HEK293 (cell line): ENCODE results near the gene LEFTY1.

Source experiments
- CTCF ChIA-PET: fragments of 350-600 bp; formaldehyde crosslinking; extraction: SDS; loops from one replicate; lab custom pipeline; 2021; ENCODE audit warnings: antibody characterized with exemption; lab: Yijun Ruan, JAX
- POLR2A ChIA-PET: fragments of 300-600 bp; formaldehyde crosslinking; extraction: SDS; loops from one replicate; lab custom pipeline; 2020; ENCODE audit warnings: antibody characterized with exemption, inconsistent platforms; lab: Yijun Ruan, JAX
- H3K27ac ChIP-seq: fragments of 200-500 bp; sonication (Bioruptor generic); 2 replicates; pipeline ENCODE4 v1.5.1; 2014; ENCODE audit warnings: low read depth, low read length, control low read depth, inconsistent platforms; ENCODE audit errors: extremely low read depth
- H3K36me3 ChIP-seq, 2 experiments: fragments of 200-500 bp in 1 of 2; sonication (Bioruptor generic) in 1 of 2; 1 replicate in 1 of 2; 2 replicates in 1 of 2; pipeline ENCODE4 v1.5.1; 2014 to 2017; ENCODE audit warnings: inconsistent platforms in 2 of 2, low read length in 2 of 2; ENCODE audit not compliant: control insufficient read depth in 2 of 2, insufficient read depth in 1 of 2
- H3K4me1 ChIP-seq: fragments of 200-500 bp; sonication (Bioruptor generic); 2 replicates; pipeline ENCODE4 v1.5.1; 2014; ENCODE audit warnings: mild to moderate bottlenecking, low read length, inconsistent platforms; ENCODE audit not compliant: control insufficient read depth, insufficient read depth
- H3K4me3 ChIP-seq: 2 replicates; pipeline ENCODE4 v1.5.1; 2011; ENCODE audit warnings: low read depth, mild to moderate bottlenecking, control low read depth, low read length, moderate library complexity
- H3K9me3 ChIP-seq: fragments of 200-500 bp; sonication (Bioruptor generic); 2 replicates; pipeline ENCODE4 v1.5.1; 2014; ENCODE audit warnings: low read depth, low read length, inconsistent platforms; ENCODE audit not compliant: control insufficient read depth, insufficient read depth
- GLIS2 ChIP-seq: fragments of 450-650 bp; formaldehyde crosslinking; IDR thresholded peaks from 2 replicates; pipeline ENCODE4 v1.5.1; 2016; ENCODE audit warnings: missing biosample characterization, missing genetic modification characterization
- INSM2 ChIP-seq: fragments of 450-650 bp; formaldehyde crosslinking; IDR thresholded peaks from 2 replicates; pipeline ENCODE4 v1.5.1; 2016; ENCODE audit warnings: missing biosample characterization, missing genetic modification characterization
- SALL2 ChIP-seq: fragments of 450-650 bp; formaldehyde crosslinking; IDR thresholded peaks from 2 replicates; pipeline ENCODE4 v1.5.0; 2017; ENCODE audit warnings: missing biosample characterization, mild to moderate bottlenecking, missing genetic modification characterization, borderline replicate concordance
- SCRT2 ChIP-seq: fragments of 450-650 bp; formaldehyde crosslinking; IDR thresholded peaks from 2 replicates; pipeline ENCODE4 v1.5.1; 2016; ENCODE audit warnings: missing biosample characterization, missing genetic modification characterization
- SP7 ChIP-seq: fragments of 450-650 bp; formaldehyde crosslinking; IDR thresholded peaks from 2 replicates; pipeline ENCODE4 v1.5.1; 2016; ENCODE audit warnings: missing biosample characterization, missing genetic modification characterization
- ZBTB10 ChIP-seq: fragments of 450-650 bp; formaldehyde crosslinking; IDR thresholded peaks from 2 replicates; pipeline ENCODE4 v1.5.1; 2016; ENCODE audit warnings: missing biosample characterization, missing genetic modification characterization
- ZBTB11 ChIP-seq: fragments of 450-650 bp; formaldehyde crosslinking; conservative IDR thresholded peaks from 2 replicates; pipeline ENCODE4 v1.5.1; 2016; ENCODE audit warnings: low read depth, missing biosample characterization, missing genetic modification characterization
- ZFP3 ChIP-seq: fragments of 450-650 bp; formaldehyde crosslinking; IDR thresholded peaks from 2 replicates; pipeline ENCODE4 v1.5.1; 2016; ENCODE audit warnings: low read depth, missing biosample characterization, missing genetic modification characterization
- ZNF16 ChIP-seq: fragments of 450-650 bp; formaldehyde crosslinking; IDR thresholded peaks from 2 replicates; pipeline ENCODE4 v1.5.1; 2016; ENCODE audit warnings: low read depth, missing biosample characterization, missing genetic modification characterization
- ZNF18 ChIP-seq: fragments of 450-650 bp; formaldehyde crosslinking; IDR thresholded peaks from 2 replicates; pipeline ENCODE4 v1.5.1; 2016; ENCODE audit warnings: missing biosample characterization, missing genetic modification characterization
- ZNF354C ChIP-seq: fragments of 450-650 bp; formaldehyde crosslinking; IDR thresholded peaks from 2 replicates; pipeline ENCODE4 v1.5.1; 2016; ENCODE audit warnings: missing biosample characterization, missing genetic modification characterization, low read depth, borderline replicate concordance
- ZNF404 ChIP-seq: fragments of 450-650 bp; formaldehyde crosslinking; IDR thresholded peaks from 2 replicates; pipeline ENCODE4 v1.5.1; 2017; ENCODE audit warnings: missing biosample characterization, missing genetic modification characterization
- ZNF521 ChIP-seq: fragments of 450-650 bp; formaldehyde crosslinking; IDR thresholded peaks from 2 replicates; pipeline ENCODE4 v1.5.1; 2017; ENCODE audit warnings: missing biosample characterization, mild to moderate bottlenecking, missing genetic modification characterization
- ZNF529 ChIP-seq: fragments of 450-650 bp; formaldehyde crosslinking; IDR thresholded peaks from 2 replicates; pipeline ENCODE4 v1.5.1; 2017; ENCODE audit warnings: missing genetic modification characterization, missing biosample characterization; ENCODE audit not compliant: insufficient replicate concordance
- ZNF596 ChIP-seq: fragments of 450-650 bp; IDR thresholded peaks from 2 replicates; pipeline ENCODE4 v1.5.0; 2018; ENCODE audit warnings: missing biosample characterization, mild to moderate bottlenecking, missing genetic modification characterization, moderate library complexity
- ZNF621 ChIP-seq: fragments of 450-650 bp; formaldehyde crosslinking; IDR thresholded peaks from 2 replicates; pipeline ENCODE4 v1.5.1; 2017; ENCODE audit warnings: missing biosample characterization, missing genetic modification characterization
- ZNF624 ChIP-seq: fragments of 450-650 bp; formaldehyde crosslinking; IDR thresholded peaks from 2 replicates; pipeline ENCODE4 v1.5.1; 2017; ENCODE audit warnings: missing biosample characterization, missing genetic modification characterization
- ZNF626 ChIP-seq: fragments of 450-650 bp; sonication (Bioruptor Pico); formaldehyde crosslinking; IDR thresholded peaks from 2 replicates; pipeline ENCODE4 v1.5.1; 2018; ENCODE audit warnings: missing biosample characterization, missing genetic modification characterization, inconsistent platforms
- ZNF660 ChIP-seq: fragments of 450-650 bp; IDR thresholded peaks from 2 replicates; pipeline ENCODE4 v1.5.1; 2018; ENCODE audit warnings: missing biosample characterization, mild to moderate bottlenecking, missing genetic modification characterization
- ZNF701 ChIP-seq: fragments of 450-650 bp; formaldehyde crosslinking; IDR thresholded peaks from 2 replicates; pipeline ENCODE4 v1.5.1; 2016; ENCODE audit warnings: missing biosample characterization, missing genetic modification characterization
- ZNF747 ChIP-seq: fragments of 450-650 bp; formaldehyde crosslinking; IDR thresholded peaks from 2 replicates; pipeline ENCODE4 v1.5.1; 2016; ENCODE audit warnings: missing biosample characterization, missing genetic modification characterization
- ZNF843 ChIP-seq: fragments of 450-650 bp; formaldehyde crosslinking; IDR thresholded peaks from 2 replicates; pipeline ENCODE4 v1.5.1; 2016; ENCODE audit warnings: missing biosample characterization, missing genetic modification characterization
- ZSCAN18 ChIP-seq: fragments of 450-650 bp; formaldehyde crosslinking; IDR thresholded peaks from 2 replicates; pipeline ENCODE4 v1.5.1; 2016; ENCODE audit warnings: missing biosample characterization, missing genetic modification characterization

The LEFTY1 gene

GRCh38 chr1:225882694-225883615, 6.0 kb downstream of the LEFTY1 start (continued):
- no peak for TF ChIP-seq ZNF521
- no peak for TF ChIP-seq ZNF18 (tag by site-specific recombination)
- TF ChIP-seq ZNF596 (tag by site-specific recombination): no peak
- no peak for TF ChIP-seq ZFP3 (tag by site-specific recombination)
- no peak for TF ChIP-seq ZBTB11
- no peak for TF ChIP-seq ZNF701 (tag by site-specific recombination)
- no peak for TF ChIP-seq ZNF354C (tag by site-specific recombination)
- no peak for TF ChIP-seq ZSCAN18 (tag by site-specific recombination)
- no peak for TF ChIP-seq ZNF621
- TF ChIP-seq ZNF404 (tag by site-specific recombination): no peak

GRCh38 chr1:225881959-225882693, 6.8 kb downstream of the LEFTY1 start, which contains the start of gene TMEM63A:
Gene TMEM63A, minus strand, starts transcription at chr1:225882380. Its CDS starts 4,800 bp downstream, at chr1:225877580.
- H3K27ac ChIP-seq: peak within 1 kb of the TSS; percentile 76
- ChIA-PET POLR2A (interaction anchor here (0.5 to 3.6 kb wide), 32 partner anchors 9 to 1844 kb away, joined by 3 to 31 read pairs (median 6); partner anchors contain the start of genes ENAH, EPHX1, H3-3A and LBR), CTCF (interaction anchor here (0.6 to 2.4 kb wide), 20 partner anchors 11 to 1209 kb away, joined by 3 to 13 read pairs (median 4); no protein-coding TSS in a partner anchor)
- H3K4me1 ChIP-seq: no peaks in the 10 kb centered on the region; the same call in 1 of the 2 replicates
- H3K9me3 ChIP-seq: no peaks in the 10 kb centered on the region
- H3K4me3 ChIP-seq: peak within 1 kb of the TSS; percentile 86
- peaks cover 0 to 8% of the 10 kb centered on the region in 2 experiments; a peak in 1 of 3 replicates for H3K36me3 ChIP-seq
- no peak for TF ChIP-seq ZNF626 (tag by site-specific recombination)
- TF ChIP-seq SCRT2: no peak
- TF ChIP-seq ZNF16 (tag by site-specific recombination): no peak
- no peak for TF ChIP-seq ZNF529
- TF ChIP-seq ZNF747 (tag by site-specific recombination): no peak
- TF ChIP-seq SALL2: no peak
- no peak; the same call in 1 of the 2 replicates for TF ChIP-seq ZNF843
- peak; percentile 93 for TF ChIP-seq GLIS2 (tag by site-specific recombination)
- no peak; the same call in 1 of the 2 replicates for TF ChIP-seq ZNF660 (tag by site-specific recombination)
- TF ChIP-seq INSM2: no peak
- no peak for TF ChIP-seq ZBTB10 (tag by site-specific recombination)
- TF ChIP-seq ZNF624 (tag by site-specific recombination): no peak; the same call in 1 of the 2 replicates
- peak; percentile 81 for TF ChIP-seq SP7 (tag by site-specific recombination)
